OCI-LY3 (cell line): ENCODE results near the gene GDF2.

Source experiments
- H2AFZ ChIP-seq: fragments of 200-600, 300-600 bp; shearing (Covaris generic); 2 replicates; pipeline ENCODE4 v1.6.0; 2014; ENCODE audit warnings: antibody characterized with exemption, low read depth, low read length
- H3K27ac ChIP-seq: fragments of 200-600, 300-600 bp; sonication (generic); 2 replicates; pipeline ENCODE4 v1.5.1; 2014; ENCODE audit warnings: mild to moderate bottlenecking, low read length, moderate library complexity, mixed read lengths
- H3K27me3 ChIP-seq: fragments of 200-600, 300-600 bp; sonication (generic); 2 replicates; pipeline ENCODE4 v1.6.1; 2014; ENCODE audit warnings: low read depth, low read length, mixed read lengths
- H3K36me3 ChIP-seq: fragments of 200-600, 300-600 bp; sonication (generic); replicated peaks from 2 replicates; pipeline ENCODE3; 2014; ENCODE audit warnings: low read depth, low read length, mixed read lengths
- H3K4me1 ChIP-seq: fragments of 300-600, 200-600 bp; sonication (generic); 2 replicates; pipeline ENCODE4 v1.6.1; 2014; ENCODE audit warnings: low read length, mixed read lengths
- H3K4me2 ChIP-seq: fragments of 200-600, 300-600 bp; sonication (generic); 2 replicates; pipeline ENCODE4 v1.6.1; 2014; ENCODE audit warnings: low read length, mixed read lengths
- H3K4me3 ChIP-seq: fragments of 300-600, 200-600 bp; sonication (generic); 2 replicates; pipeline ENCODE4 v1.5.1; 2014; ENCODE audit warnings: antibody characterized with exemption, mild to moderate bottlenecking, low read length, moderate library complexity
- H3K79me2 ChIP-seq: fragments of 300-600, 200-600 bp; shearing (Covaris generic); 2 replicates; pipeline ENCODE4 v1.6.1; 2014; ENCODE audit warnings: mild to moderate bottlenecking, low read length, mixed read lengths
- H3K9ac ChIP-seq: fragments of 300-600, 200-600 bp; shearing (Covaris generic); 2 replicates; pipeline ENCODE4 v1.6.0; 2014; ENCODE audit warnings: mild to moderate bottlenecking, low read length, moderate library complexity
- H3K9me3 ChIP-seq: fragments of 200-600, 300-600 bp; shearing (Covaris generic); 2 replicates; pipeline ENCODE4 v1.6.1; 2014; ENCODE audit warnings: low read length, mixed read lengths; ENCODE audit not compliant: insufficient read depth
- H4K20me1 ChIP-seq: fragments of 200-600, 300-600 bp; sonication (generic); 2 replicates; pipeline ENCODE4 v1.6.1; 2016; ENCODE audit warnings: low read length, mixed read lengths; ENCODE audit not compliant: insufficient read depth
- EZH2phosphoT487 ChIP-seq: fragments of 200-600 bp; shearing (Covaris generic); IDR thresholded peaks from 2 replicates; pipeline ENCODE4 v1.6.1; 2018; ENCODE audit warnings: antibody characterized with exemption, mixed run types, low read depth
- TF ChIP-seq, protein P1 (sequence below): fragments of 200-600, 300-600 bp; sonication (generic); IDR thresholded peaks from 2 replicates; pipeline ENCODE4 v1.5.1; 2014; ENCODE audit warnings: antibody characterized with exemption, low read length, low read depth

Gene GDF2

DNA sequence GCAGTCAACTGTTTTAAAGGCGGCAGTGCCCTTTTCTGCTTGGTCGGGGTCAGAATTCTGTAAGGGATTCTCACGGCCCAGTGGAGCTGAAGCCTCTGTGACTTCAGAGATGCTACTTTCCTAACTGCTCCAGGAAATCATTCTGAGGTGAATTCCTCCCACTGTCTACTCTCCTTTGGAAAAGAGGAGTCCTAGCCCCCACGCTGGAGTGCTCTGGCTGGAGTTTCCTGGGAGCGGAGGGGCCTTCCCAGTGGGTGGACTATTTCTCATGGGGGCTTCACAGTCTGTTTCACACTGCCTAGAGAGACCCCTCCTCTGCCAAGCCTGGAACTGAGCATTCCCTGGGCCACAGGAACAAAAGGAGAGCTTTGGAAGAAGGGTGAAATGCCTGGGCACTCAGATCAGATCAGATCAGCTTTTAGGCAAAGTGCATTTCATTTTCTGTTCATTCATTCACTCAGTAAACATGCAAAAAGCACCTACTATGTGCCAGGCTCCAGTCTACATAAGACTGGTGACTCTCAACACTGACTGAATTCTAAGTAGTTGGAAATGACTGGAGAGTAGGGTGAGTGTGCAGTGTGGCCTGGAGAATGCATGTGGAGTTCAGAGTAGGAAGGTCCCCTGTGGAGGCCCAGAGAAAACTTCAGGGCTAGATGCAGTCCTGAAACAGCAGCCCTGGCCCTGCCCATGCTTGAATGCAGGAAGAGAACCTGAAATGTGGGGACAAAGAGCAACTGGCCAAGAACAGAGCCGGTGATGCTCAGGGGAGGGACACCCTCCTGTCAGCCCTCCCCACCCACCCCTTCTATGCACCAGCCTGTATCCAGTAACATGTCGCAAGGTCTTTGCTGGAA, 49.6 kb downstream of the GDF2 start:
- Histone ChIP-seq H3K36me3 (no peaks in the 10 kb centered on the region), H3K79me2 (no peaks in the 10 kb centered on the region), H3K27me3 (peaks cover 14% of the 10 kb centered on the region), H3K27ac (no peak overlapping the region), H3K9me3 (no peaks in the 10 kb centered on the region), H3K4me1 (no peaks in the 10 kb centered on the region), H3K9ac (no peak overlapping the region), H4K20me1 (no peaks in the 10 kb centered on the region), H3K4me3 (no peak overlapping the region), H2AFZ (no peak overlapping the region), H3K4me2 (no peak overlapping the region)
- TF ChIP-seq, protein P1, sequence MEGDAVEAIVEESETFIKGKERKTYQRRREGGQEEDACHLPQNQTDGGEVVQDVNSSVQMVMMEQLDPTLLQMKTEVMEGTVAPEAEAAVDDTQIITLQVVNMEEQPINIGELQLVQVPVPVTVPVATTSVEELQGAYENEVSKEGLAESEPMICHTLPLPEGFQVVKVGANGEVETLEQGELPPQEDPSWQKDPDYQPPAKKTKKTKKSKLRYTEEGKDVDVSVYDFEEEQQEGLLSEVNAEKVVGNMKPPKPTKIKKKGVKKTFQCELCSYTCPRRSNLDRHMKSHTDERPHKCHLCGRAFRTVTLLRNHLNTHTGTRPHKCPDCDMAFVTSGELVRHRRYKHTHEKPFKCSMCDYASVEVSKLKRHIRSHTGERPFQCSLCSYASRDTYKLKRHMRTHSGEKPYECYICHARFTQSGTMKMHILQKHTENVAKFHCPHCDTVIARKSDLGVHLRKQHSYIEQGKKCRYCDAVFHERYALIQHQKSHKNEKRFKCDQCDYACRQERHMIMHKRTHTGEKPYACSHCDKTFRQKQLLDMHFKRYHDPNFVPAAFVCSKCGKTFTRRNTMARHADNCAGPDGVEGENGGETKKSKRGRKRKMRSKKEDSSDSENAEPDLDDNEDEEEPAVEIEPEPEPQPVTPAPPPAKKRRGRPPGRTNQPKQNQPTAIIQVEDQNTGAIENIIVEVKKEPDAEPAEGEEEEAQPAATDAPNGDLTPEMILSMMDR, result no peak
- TF ChIP-seq EZH2phosphoT487, result no peak

DNA sequence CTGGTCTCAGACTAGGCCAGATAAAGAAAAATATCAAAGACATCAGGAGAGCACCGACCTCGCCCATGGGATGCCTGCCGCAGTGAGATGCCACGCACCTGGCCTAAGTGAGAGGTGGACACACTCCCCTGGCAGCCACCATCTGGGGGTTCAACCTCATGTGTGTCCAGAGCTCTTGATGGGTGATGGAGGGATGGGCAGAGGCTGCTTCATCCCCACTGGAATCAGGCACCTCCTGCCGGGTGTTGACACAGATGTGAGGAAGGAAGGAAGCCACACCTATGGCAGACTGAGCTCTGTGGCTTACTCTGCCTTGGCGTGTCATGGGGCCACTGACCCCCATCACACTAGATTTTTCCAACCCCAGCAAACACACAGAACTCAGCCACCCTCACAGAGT, 50.5 kb downstream of the GDF2 start:
- Histone ChIP-seq H3K4me3 (no peak overlapping the region), H3K36me3 (no peaks in the 10 kb centered on the region), H3K4me2 (no peak overlapping the region), H4K20me1 (no peaks in the 10 kb centered on the region), H2AFZ (no peak overlapping the region), H3K79me2 (no peaks in the 10 kb centered on the region), H3K27me3 (peaks cover 22% of the 10 kb centered on the region), H3K27ac (no peak overlapping the region), H3K9me3 (no peaks in the 10 kb centered on the region), H3K9ac (no peak overlapping the region), H3K4me1 (no peaks in the 10 kb centered on the region)
- no peak for TF ChIP-seq EZH2phosphoT487
- TF ChIP-seq, protein P1, result no peak

DNA sequence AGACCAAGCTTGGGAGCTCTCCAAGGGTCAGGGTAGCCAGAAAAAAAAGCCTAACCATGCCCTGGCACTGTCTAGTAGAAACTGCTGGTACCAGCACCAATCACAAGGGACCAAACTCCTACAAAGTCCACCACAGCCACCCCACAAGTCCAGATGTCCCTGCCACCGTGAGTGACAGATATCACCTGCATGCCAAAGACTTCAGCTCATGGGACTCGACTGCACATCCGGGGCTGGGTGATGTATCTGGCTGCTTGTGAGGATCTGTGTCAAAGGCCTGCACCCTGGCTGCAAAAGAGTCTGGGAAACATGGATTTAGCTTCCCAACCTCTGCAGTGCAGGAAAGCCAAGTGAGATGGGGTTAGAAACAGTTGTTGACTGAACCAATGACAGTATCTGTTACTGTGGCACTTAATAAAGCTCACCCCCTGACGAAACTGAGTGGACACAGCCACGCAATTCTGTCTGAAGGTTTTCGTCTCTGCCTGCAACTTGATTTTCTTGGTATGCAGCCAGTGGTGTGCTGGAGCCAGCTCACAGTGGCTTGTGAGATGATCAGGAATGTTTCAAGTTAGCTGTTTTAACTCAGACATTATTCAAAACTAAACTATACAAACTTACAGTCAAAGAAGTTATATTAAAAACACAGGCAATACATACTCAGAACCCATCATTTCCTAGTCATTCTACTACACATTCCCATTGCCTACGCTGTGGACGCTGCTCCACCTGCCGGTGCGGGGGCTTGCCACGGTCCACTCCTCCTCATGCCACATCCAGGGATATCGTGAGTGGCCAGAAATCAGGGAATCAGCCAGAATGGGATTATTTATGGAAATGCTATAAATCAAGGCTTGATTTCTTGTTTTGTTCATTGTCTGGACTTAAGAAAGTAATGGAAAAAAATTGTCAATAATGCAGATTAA, 52.6 kb downstream of the GDF2 start:
- Histone ChIP-seq H3K79me2 (no peaks in the 10 kb centered on the region), H3K27me3 (peaks cover 32% of the 10 kb centered on the region), H4K20me1 (no peaks in the 10 kb centered on the region), H3K9ac (no peak overlapping the region), H2AFZ (no peak overlapping the region), H3K36me3 (no peaks in the 10 kb centered on the region), H3K9me3 (no peaks in the 10 kb centered on the region), H3K4me3 (no peak overlapping the region), H3K4me2 (no peak overlapping the region), H3K4me1 (no peaks in the 10 kb centered on the region), H3K27ac (no peak overlapping the region)
- no peak for TF ChIP-seq EZH2phosphoT487
- TF ChIP-seq, protein P1, result no peak
